Measurements from ENCODE around the gene ENDOU.

- TF ChIP-seq CTCF (IDR thresholded peaks at IDR 0.05; ENCODE audit: extremely low read depth in 1 of 2, insufficient read depth in 1 of 2, low read depth in 1 of 2, low read length in 2 of 2) (no peak), POLR2A (IDR thresholded peaks at IDR 0.05; ENCODE audit: low read depth, low read length) (no peak), POLR2AphosphoS5 (IDR thresholded peaks at IDR 0.05; ENCODE audit: insufficient read depth, low read depth, low read length) (no peak), EZH2 (IDR thresholded peaks at IDR 0.05; ENCODE audit: borderline replicate concordance, low read depth, low read length, severe bottlenecking) (no peak), GATA2 (IDR thresholded peaks at IDR 0.05; ENCODE audit: insufficient read depth, insufficient read length, low read depth, low read length) (no peak), JUN (IDR thresholded peaks at IDR 0.05; ENCODE audit: borderline replicate concordance, insufficient read depth, insufficient read length, low read depth) (no peak), FOS (IDR thresholded peaks at IDR 0.05; ENCODE audit: borderline replicate concordance, insufficient read depth, low read length) (no peak)
- TF ChIP-seq, protein P1, sequence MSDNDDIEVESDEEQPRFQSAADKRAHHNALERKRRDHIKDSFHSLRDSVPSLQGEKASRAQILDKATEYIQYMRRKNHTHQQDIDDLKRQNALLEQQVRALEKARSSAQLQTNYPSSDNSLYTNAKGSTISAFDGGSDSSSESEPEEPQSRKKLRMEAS (IDR thresholded peaks at IDR 0.05; ENCODE audit: insufficient read depth, insufficient read length): no peak
These were observed 25.0 kb upstream of the ENDOU start for GRCh38 chr12:47750229-47750798.

Data from endothelial cell of umbilical vein (primary cell).